CD4-positive, alpha-beta T cell (primary cell): ENCODE data around the gene NLRX1. TPM values are rescaled to one million over a fixed set of nuclear protein-coding genes. Genes with fewer than 3 reads are reported as not detected.
A peak's percentile ranks its signal among the peaks of the same experiment; 100 is the strongest.

Source experiments
- ATAC-seq: fragments of 200-7000 bp; cut with Tn5 transposase; one replicate; pipeline ENCODE4 v1.10.0; 2022; ENCODE audit warnings: mild to moderate bottlenecking; ENCODE audit not compliant: poor library complexity
- CTCF ChIA-PET: fragments of 350-600 bp; sonication (Branson Sonifier 250); formaldehyde crosslinking; loops from one replicate; lab custom pipeline; 2021; ENCODE audit warnings: antibody characterized with exemption, inconsistent platforms; lab: Charles Lee
- POLR2A ChIA-PET: fragments of 350-600 bp; sonication (Branson Sonifier 250); formaldehyde crosslinking; loops from one replicate; lab custom pipeline; 2021; ENCODE audit warnings: antibody characterized with exemption, inconsistent platforms; lab: Charles Lee
- DNase-seq, 14 experiments: peaks; one replicate each; pipeline ENCODE4 v3.0.0-alpha.2; 2013 to 2020; ENCODE audit warnings: mixed read lengths in 2 of 14
- H3K27ac ChIP-seq, 2 donors: one replicate each; pipeline versions ENCODE4 v1.5.1 to v1.7.0; 2013; ENCODE audit warnings: low read length in 2 of 2, low read depth in 1 of 2, mild to moderate bottlenecking in 1 of 2
- H3K27me3 ChIP-seq, 2 experiments: 1 replicate in 1 of 2; 2 replicates in 1 of 2; pipeline versions ENCODE4 v1.6.1 to v1.7.0; 2013; ENCODE audit warnings: low read length in 2 of 2, control low read depth in 1 of 2, mild to moderate bottlenecking in 1 of 2, moderate library complexity in 1 of 2; ENCODE audit not compliant: insufficient read depth in 2 of 2, control insufficient read depth in 1 of 2
- H3K36me3 ChIP-seq: one replicate; pipeline ENCODE4 v1.6.1; 2013; ENCODE audit warnings: low read length, control low read depth; ENCODE audit not compliant: insufficient read depth
- H3K4me1 ChIP-seq: one replicate; pipeline ENCODE4 v1.6.1; 2013; ENCODE audit warnings: low read length, control low read depth; ENCODE audit not compliant: insufficient read depth
- H3K4me3 ChIP-seq: one replicate; pipeline ENCODE4 v1.5.1; 2013; ENCODE audit warnings: mild to moderate bottlenecking, low read length, moderate library complexity
- H3K9me3 ChIP-seq, 2 experiments: 1 replicate in 1 of 2; 2 replicates in 1 of 2; pipeline versions ENCODE4 v1.6.1 to v1.7.0; 2013; ENCODE audit warnings: low read length in 2 of 2, mild to moderate bottlenecking in 2 of 2, control low read depth in 1 of 2, moderate library complexity in 1 of 2; ENCODE audit not compliant: control insufficient read depth in 1 of 2, insufficient read depth in 1 of 2
- H3K27ac Mint-ChIP-seq: one replicate; pipeline ENCODE4 v1.8.0; 2020; ENCODE audit warnings: mixed read lengths
- H3K27me3 Mint-ChIP-seq: one replicate; pipeline ENCODE4 v1.8.0; 2021; ENCODE audit warnings: mixed read lengths
- H3K36me3 Mint-ChIP-seq: one replicate; pipeline ENCODE4 v1.8.0; 2021; ENCODE audit warnings: low read depth, mixed read lengths
- H3K4me1 Mint-ChIP-seq: one replicate; pipeline ENCODE4 v1.8.0; 2021; ENCODE audit warnings: low read depth, mixed read lengths
- H3K4me3 Mint-ChIP-seq: one replicate; pipeline ENCODE4 v1.8.0; 2020; ENCODE audit warnings: mild to moderate bottlenecking, mixed read lengths
- H3K9me3 Mint-ChIP-seq: one replicate; pipeline ENCODE4 v1.8.0; 2020; ENCODE audit warnings: mixed read lengths
- intact Hi-C, 2 experiments: fragments of 100-400 bp; cut with DNase I in 1 of 2; cut with micrococcal nuclease in 1 of 2; formaldehyde crosslinking; loops; one replicate each; pipeline versions ENCODE4 v1.15.1 to v1.9.0; 2023 to 2025; cut with DNase I, micrococcal nuclease
- polyA plus RNA-seq, 2 donors: library from polyadenylated mRNA; unstranded; fragments of 120-200 nt; gene quantifications; one replicate each; pipeline ENCODE4 v1.2.1, GENCODE V29; 2013
- total RNA-seq, 174 experiments: library from RNA in 2 of 174; stranded (reverse) in 2 of 174; gene quantifications; one replicate each; pipeline ENCODE4 v1.2.3 and lab custom pipeline; 2021 to 2026
- TF ChIP-seq, protein P1 (sequence below): fragments of 200-600 bp; IDR thresholded peaks from one replicate; pipeline ENCODE4 v1.8.0; 2022; ENCODE audit warnings: antibody characterized with exemption, mild to moderate bottlenecking

The NLRX1 gene, protein sequence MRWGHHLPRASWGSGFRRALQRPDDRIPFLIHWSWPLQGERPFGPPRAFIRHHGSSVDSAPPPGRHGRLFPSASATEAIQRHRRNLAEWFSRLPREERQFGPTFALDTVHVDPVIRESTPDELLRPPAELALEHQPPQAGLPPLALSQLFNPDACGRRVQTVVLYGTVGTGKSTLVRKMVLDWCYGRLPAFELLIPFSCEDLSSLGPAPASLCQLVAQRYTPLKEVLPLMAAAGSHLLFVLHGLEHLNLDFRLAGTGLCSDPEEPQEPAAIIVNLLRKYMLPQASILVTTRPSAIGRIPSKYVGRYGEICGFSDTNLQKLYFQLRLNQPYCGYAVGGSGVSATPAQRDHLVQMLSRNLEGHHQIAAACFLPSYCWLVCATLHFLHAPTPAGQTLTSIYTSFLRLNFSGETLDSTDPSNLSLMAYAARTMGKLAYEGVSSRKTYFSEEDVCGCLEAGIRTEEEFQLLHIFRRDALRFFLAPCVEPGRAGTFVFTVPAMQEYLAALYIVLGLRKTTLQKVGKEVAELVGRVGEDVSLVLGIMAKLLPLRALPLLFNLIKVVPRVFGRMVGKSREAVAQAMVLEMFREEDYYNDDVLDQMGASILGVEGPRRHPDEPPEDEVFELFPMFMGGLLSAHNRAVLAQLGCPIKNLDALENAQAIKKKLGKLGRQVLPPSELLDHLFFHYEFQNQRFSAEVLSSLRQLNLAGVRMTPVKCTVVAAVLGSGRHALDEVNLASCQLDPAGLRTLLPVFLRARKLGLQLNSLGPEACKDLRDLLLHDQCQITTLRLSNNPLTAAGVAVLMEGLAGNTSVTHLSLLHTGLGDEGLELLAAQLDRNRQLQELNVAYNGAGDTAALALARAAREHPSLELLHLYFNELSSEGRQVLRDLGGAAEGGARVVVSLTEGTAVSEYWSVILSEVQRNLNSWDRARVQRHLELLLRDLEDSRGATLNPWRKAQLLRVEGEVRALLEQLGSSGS
- total RNA-seq: 1 to 10 TPM; 4.2 to 5.4 TPM
- 8.1 TPM for polyA plus RNA-seq (2013, experiment 1 of 2)
- 8.3 TPM for polyA plus RNA-seq (2013, experiment 2 of 2)
- 1.7 to 30.4 (median 12.5) reads per million in 172 experiments for total RNA-seq (lab: John Stamatoyannopoulos, UW)

DNA sequence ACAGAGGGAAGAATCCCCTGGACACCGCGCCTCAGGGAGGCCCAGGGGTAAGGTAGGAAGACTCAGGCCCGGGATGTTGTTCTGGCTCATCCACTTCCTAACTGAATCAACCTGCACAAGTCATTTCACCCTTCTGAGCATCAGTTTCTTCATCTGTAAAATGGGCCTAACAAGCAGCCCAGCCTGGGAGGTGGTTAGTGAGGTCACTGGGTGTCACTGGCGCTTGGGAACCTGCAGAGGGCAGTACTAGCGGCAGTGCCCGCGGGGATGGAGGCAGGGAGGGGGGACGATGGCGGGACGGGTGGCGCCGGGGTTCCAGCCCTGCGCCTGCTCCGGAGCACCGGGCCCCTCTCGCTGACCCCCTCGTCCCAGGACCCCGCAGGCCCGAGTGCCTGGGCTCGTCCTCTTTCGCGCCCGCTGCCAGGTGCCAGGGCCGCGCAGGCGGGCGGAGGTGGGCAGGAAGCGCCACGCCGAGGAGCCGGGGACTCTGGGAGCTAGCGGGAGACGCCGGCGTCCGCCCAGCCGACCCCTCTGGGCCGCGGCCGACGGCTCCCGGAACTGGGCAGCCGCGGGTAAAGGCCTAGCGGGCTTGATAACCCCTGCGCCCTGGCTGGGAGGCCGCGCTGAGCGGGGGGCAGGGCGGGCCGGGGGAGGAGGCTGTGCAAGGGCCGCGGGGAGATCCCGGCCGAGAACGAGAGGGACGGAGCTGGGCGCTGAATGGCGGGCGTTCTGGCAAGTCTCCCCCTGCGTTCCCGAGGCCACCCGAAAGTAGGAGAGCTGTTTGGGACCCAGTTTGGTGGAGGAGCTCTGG, at the start of gene NLRX1:
NLRX1 (plus strand) TSS at position 255 of the 811 bp plus-strand sequence. CDS start 2,679 bp downstream, outside the sequence.
- CTCF ChIA-PET: interaction anchor here (0.6 to 1.5 kb wide), 10 partner anchors 15 to 153 kb away, joined by 3 to 6 read pairs (median 4); partner anchors contain the start of genes CBL and VPS11
- H3K36me3 Mint-ChIP-seq: peaks cover 5% of the 10 kb centered on the region

DNA sequence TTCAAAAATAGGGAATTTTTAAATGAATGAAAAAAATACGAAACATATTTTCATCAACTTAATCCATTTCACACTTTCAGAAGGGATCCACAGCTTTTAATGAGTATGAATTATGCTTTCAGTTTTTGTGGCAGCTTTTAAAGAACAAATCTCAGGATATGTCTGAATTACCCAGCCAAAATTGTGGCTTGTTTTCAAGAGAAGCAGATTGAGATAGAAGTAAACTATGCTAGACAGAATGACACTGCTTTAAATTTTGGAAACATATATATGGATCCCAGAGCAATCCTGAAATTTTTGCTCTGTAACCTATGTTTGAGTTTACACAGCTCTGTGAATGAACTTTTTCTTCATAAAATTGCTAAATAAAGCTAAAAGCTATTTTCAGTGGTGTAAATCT, 49.6 kb upstream of the NLRX1 start:
- H3K4me1 ChIP-seq: peaks cover 51% of the 10 kb centered on the region
- DNase-seq: no peak
- intact Hi-C loops: loop anchor here in 1 of 2 experiments (5.0 kb wide), 1 partner anchor 187 kb away; no protein-coding TSS in a partner anchor
- no peaks in the 10 kb centered on the region for H3K9me3 ChIP-seq
- H3K4me3 ChIP-seq: no peak overlapping the region
- H3K4me1 Mint-ChIP-seq: peaks cover 53% of the 10 kb centered on the region
- H3K36me3 Mint-ChIP-seq: peaks cover 40% of the 10 kb centered on the region
- no peak overlapping the region for H3K4me3 Mint-ChIP-seq
- POLR2A ChIA-PET: interaction anchor here (0.5 to 4.3 kb wide), 6 partner anchors 10 to 26 kb away, joined by 3 to 59 read pairs (median 4); partner anchors contain the start of genes C2CD2L and DPAGT1
- no peaks in the 10 kb centered on the region for H3K9me3 Mint-ChIP-seq
- H3K27me3 ChIP-seq: no peaks in the 10 kb centered on the region
- no peak overlapping the region for H3K27ac ChIP-seq
- ATAC-seq: no peak
- no peaks in the 10 kb centered on the region for H3K27me3 Mint-ChIP-seq
- H3K36me3 ChIP-seq: peaks cover 27% of the 10 kb centered on the region
- CTCF ChIA-PET: interaction anchor here (0.6 to 2.2 kb wide), 5 partner anchors 12 to 79 kb away, joined by 3 to 4 read pairs (median 3); partner anchors contain the start of genes C2CD2L and DPAGT1
- TF ChIP-seq, protein P1, sequence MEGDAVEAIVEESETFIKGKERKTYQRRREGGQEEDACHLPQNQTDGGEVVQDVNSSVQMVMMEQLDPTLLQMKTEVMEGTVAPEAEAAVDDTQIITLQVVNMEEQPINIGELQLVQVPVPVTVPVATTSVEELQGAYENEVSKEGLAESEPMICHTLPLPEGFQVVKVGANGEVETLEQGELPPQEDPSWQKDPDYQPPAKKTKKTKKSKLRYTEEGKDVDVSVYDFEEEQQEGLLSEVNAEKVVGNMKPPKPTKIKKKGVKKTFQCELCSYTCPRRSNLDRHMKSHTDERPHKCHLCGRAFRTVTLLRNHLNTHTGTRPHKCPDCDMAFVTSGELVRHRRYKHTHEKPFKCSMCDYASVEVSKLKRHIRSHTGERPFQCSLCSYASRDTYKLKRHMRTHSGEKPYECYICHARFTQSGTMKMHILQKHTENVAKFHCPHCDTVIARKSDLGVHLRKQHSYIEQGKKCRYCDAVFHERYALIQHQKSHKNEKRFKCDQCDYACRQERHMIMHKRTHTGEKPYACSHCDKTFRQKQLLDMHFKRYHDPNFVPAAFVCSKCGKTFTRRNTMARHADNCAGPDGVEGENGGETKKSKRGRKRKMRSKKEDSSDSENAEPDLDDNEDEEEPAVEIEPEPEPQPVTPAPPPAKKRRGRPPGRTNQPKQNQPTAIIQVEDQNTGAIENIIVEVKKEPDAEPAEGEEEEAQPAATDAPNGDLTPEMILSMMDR: no peak
- no peak overlapping the region for H3K27ac Mint-ChIP-seq

More for the DNA sequence above, at the start of gene NLRX1:
- ATAC-seq: peak; percentile 98
- no peaks in the 10 kb centered on the region for H3K9me3 Mint-ChIP-seq
- H3K36me3 ChIP-seq: peaks cover under 1% of the 10 kb centered on the region
- no peaks in the 10 kb centered on the region for H3K9me3 ChIP-seq
- POLR2A ChIA-PET: interaction anchor here (0.7 to 1.9 kb wide), 17 partner anchors 9 to 256 kb away, joined by 3 to 11 read pairs (median 4); partner anchors contain the start of genes C2CD2L, CBL, DPAGT1 and HINFP
- peak; percentile 72 to 91 (median 78) for DNase-seq
- H3K4me3 Mint-ChIP-seq: peak within 1 kb of the TSS; percentile 91
- H3K4me1 ChIP-seq: peaks cover 15% of the 10 kb centered on the region
- intact Hi-C loops: loop anchor here (1.0 to 5.0 kb wide), 4 partner anchors 28 to 155 kb away; partner anchors contain the start of gene HINFP (in 1 of the 2)
- peak within 1 kb of the TSS; percentile 82 for H3K27ac Mint-ChIP-seq
- TF ChIP-seq, protein P1: peak; percentile 92
- no peaks in the 10 kb centered on the region for H3K27me3 Mint-ChIP-seq
- peak within 1 kb of the TSS; percentile 36 to 56 for H3K27ac ChIP-seq
- peaks cover 6% of the 10 kb centered on the region for H3K4me1 Mint-ChIP-seq
- peak within 1 kb of the TSS; percentile 73 for H3K4me3 ChIP-seq
- no peaks in the 10 kb centered on the region for H3K27me3 ChIP-seq
